IPS-15b (cell line): ENCODE data around the gene CLC.
"Not testable (repeated sequence)": the region's sequence is repeated elsewhere in the genome, so short reads cannot be mapped to it uniquely, and the experiment has no call there.

Source experiments
- H3K27me3 ChIP-seq: one replicate; pipeline ENCODE4 v1.6.1; 2013; ENCODE audit warnings: low read length; ENCODE audit not compliant: control insufficient read depth, insufficient read depth
- H3K36me3 ChIP-seq: one replicate; pipeline ENCODE4 v1.6.1; 2013; ENCODE audit warnings: low read length; ENCODE audit not compliant: control insufficient read depth, insufficient read depth
- H3K4me1 ChIP-seq: one replicate; pipeline ENCODE4 v1.6.1; 2013; ENCODE audit warnings: mild to moderate bottlenecking, low read length; ENCODE audit not compliant: control insufficient read depth, insufficient read depth
- H3K4me3 ChIP-seq: one replicate; pipeline ENCODE4 v1.5.1; 2013; ENCODE audit warnings: low read depth, low read length
- H3K9ac ChIP-seq: one replicate; pipeline ENCODE4 v1.6.1; 2013; ENCODE audit warnings: low read depth, mild to moderate bottlenecking, low read length
- H3K9me3 ChIP-seq: one replicate; pipeline ENCODE4 v1.6.1; 2013; ENCODE audit warnings: mild to moderate bottlenecking, low read length; ENCODE audit not compliant: control insufficient read depth, insufficient read depth

Gene CLC

GRCh38 chr19:39737891-39738290, at the start of gene CLC:
Gene CLC (minus strand): TSS chr19:39738029. CDS start chr19:39737952, 77 bp downstream.
- no peaks in the 10 kb centered on the region for H3K27me3 ChIP-seq
- H3K4me1 ChIP-seq, result no peaks in the 10 kb centered on the region
- no peaks in the 10 kb centered on the region for H3K36me3 ChIP-seq

GRCh38 chr19:39780894-39781293, 43.1 kb upstream of the CLC start:
- Histone ChIP-seq H3K9ac (no peak overlapping the region), H3K4me1 (no peaks in the 10 kb centered on the region), H3K36me3 (no peaks in the 10 kb centered on the region), H3K4me3 (no peak overlapping the region), H3K27me3 (no peaks in the 10 kb centered on the region), H3K9me3 (no peaks in the 10 kb centered on the region)

More at GRCh38 chr19:39737891-39738290, at the start of gene CLC:
- Histone ChIP-seq H3K9me3 (no peaks in the 10 kb centered on the region), H3K9ac (no peak within 1 kb of the TSS), H3K4me3 (no peak within 1 kb of the TSS)

GRCh38 chr19:39778763-39779162, 40.9 kb upstream of the CLC start, which contains the start of gene LEUTX:
Gene LEUTX (plus strand): TSS chr19:39778854. CDS start chr19:39778921, 67 bp downstream.
- Histone ChIP-seq H3K36me3 (no peaks in the 10 kb centered on the region), H3K4me3 (no peak within 1 kb of the TSS), H3K27me3 (no peaks in the 10 kb centered on the region), H3K4me1 (no peaks in the 10 kb centered on the region), H3K9ac (no peak within 1 kb of the TSS), H3K9me3 (no peaks in the 10 kb centered on the region)

- Histone ChIP-seq H3K27me3 (no peaks in the 10 kb centered on the region), H3K9me3 (no peaks in the 10 kb centered on the region), H3K4me1 (peaks cover 9% of the 10 kb centered on the region)
Observed at GRCh38 chr19:39768786-39769185, 31.0 kb upstream of the CLC start.

GRCh38 chr19:39768334-39768733, 30.5 kb upstream of the CLC start:
- Histone ChIP-seq H3K9me3 (no peaks in the 10 kb centered on the region), H3K27me3 (no peaks in the 10 kb centered on the region), H3K4me1 (peaks cover 9% of the 10 kb centered on the region), H3K9ac (no peak overlapping the region), H3K4me3 (no peak overlapping the region), H3K36me3 (no peaks in the 10 kb centered on the region)

More at GRCh38 chr19:39768786-39769185, 31.0 kb upstream of the CLC start:
- Histone ChIP-seq H3K9ac (no peak overlapping the region), H3K4me3 (no peak overlapping the region), H3K36me3 (no peaks in the 10 kb centered on the region)

GRCh38 chr19:39765091-39766076, 27.6 kb upstream of the CLC start:
- Histone ChIP-seq H3K9ac (no peak overlapping the region), H3K27me3 (no peaks in the 10 kb centered on the region), H3K36me3 (no peaks in the 10 kb centered on the region), H3K9me3 (no peaks in the 10 kb centered on the region), H3K4me1 (peaks cover 9% of the 10 kb centered on the region), H3K4me3 (no peak overlapping the region)

- H3K4me3 ChIP-seq, H3K9me3 ChIP-seq, H3K36me3 ChIP-seq, H3K4me1 ChIP-seq, H3K27me3 ChIP-seq, H3K9ac ChIP-seq: not testable (repeated sequence)
Observed at GRCh38 chr19:39761851-39762250, 24.0 kb upstream of the CLC start.

GRCh38 chr19:39759457-39760184, 21.8 kb upstream of the CLC start:
- no peak overlapping the region for H3K4me3 ChIP-seq
- no peaks in the 10 kb centered on the region for H3K9me3 ChIP-seq
- peaks cover 5% of the 10 kb centered on the region for H3K27me3 ChIP-seq
- no peaks in the 10 kb centered on the region for H3K4me1 ChIP-seq
- no peaks in the 10 kb centered on the region for H3K36me3 ChIP-seq
- no peak overlapping the region for H3K9ac ChIP-seq

- Histone ChIP-seq H3K4me3 (no peak overlapping the region), H3K9ac (no peak overlapping the region), H3K9me3 (no peaks in the 10 kb centered on the region), H3K27me3 (peaks cover 5% of the 10 kb centered on the region), H3K36me3 (no peaks in the 10 kb centered on the region), H3K4me1 (no peaks in the 10 kb centered on the region)
Observed at GRCh38 chr19:39754971-39755370, 17.1 kb upstream of the CLC start.

GRCh38 chr19:39754544-39754943, 16.7 kb upstream of the CLC start:
- Histone ChIP-seq H3K27me3 (peaks cover 5% of the 10 kb centered on the region), H3K4me1 (no peaks in the 10 kb centered on the region), H3K9ac (no peak overlapping the region), H3K4me3 (no peak overlapping the region), H3K36me3 (no peaks in the 10 kb centered on the region), H3K9me3 (no peaks in the 10 kb centered on the region)

GRCh38 chr19:39752795-39753194, 15.0 kb upstream of the CLC start:
- Histone ChIP-seq H3K36me3 (no peaks in the 10 kb centered on the region), H3K27me3 (peaks cover 2% of the 10 kb centered on the region), H3K9ac (no peak overlapping the region), H3K4me1 (no peaks in the 10 kb centered on the region), H3K9me3 (no peaks in the 10 kb centered on the region), H3K4me3 (no peak overlapping the region)
